Type B pancreatic cell (in vitro differentiated cells): ENCODE results near the gene PLA2R1. TPM values are rescaled to one million over a fixed set of nuclear protein-coding genes. Genes with fewer than 3 reads are reported as not detected.

Experiments
- DNase-seq: peaks from one replicate; pipeline ENCODE4 v3.0.0; 2021; ENCODE audit warnings: mixed read lengths; ENCODE audit not compliant: unreplicated experiment; ENCODE audit errors: extremely low spot score
- H3K27ac Mint-ChIP-seq: 2 replicates; pipeline ENCODE4 v1.8.0; 2021; ENCODE audit warnings: mild to moderate bottlenecking, mixed read lengths
- H3K27me3 Mint-ChIP-seq: 2 replicates; pipeline ENCODE4 v1.8.0; 2021; ENCODE audit warnings: mixed read lengths
- H3K36me3 Mint-ChIP-seq: 2 replicates; pipeline ENCODE4 v1.8.0; 2021; ENCODE audit warnings: mixed read lengths
- H3K4me1 Mint-ChIP-seq: one replicate; pipeline ENCODE4 v1.8.0; 2021; ENCODE audit warnings: mixed read lengths; ENCODE audit not compliant: unreplicated experiment
- H3K4me3 Mint-ChIP-seq: 2 replicates; pipeline ENCODE4 v1.8.0; 2021; ENCODE audit warnings: mild to moderate bottlenecking, mixed read lengths
- H3K9me3 Mint-ChIP-seq: 2 replicates; pipeline ENCODE4 v1.8.0; 2021; ENCODE audit warnings: mixed read lengths
- total RNA-seq: library from RNA; stranded (reverse); gene quantifications from 2 replicates; pipeline ENCODE4 v1.2.1, GENCODE V29; 2021; ENCODE audit warnings: low replicate concordance
- TF ChIP-seq, protein P1 (sequence below): fragments of 200-600 bp; sonication (generic); conservative IDR thresholded peaks from 2 replicates; pipeline ENCODE4 v1.5.0; 2021; ENCODE audit warnings: antibody characterized with exemption, mild to moderate bottlenecking

Gene PLA2R1
- total RNA-seq, 1 donor from 2014 or later: 3.6 TPM

DNA sequence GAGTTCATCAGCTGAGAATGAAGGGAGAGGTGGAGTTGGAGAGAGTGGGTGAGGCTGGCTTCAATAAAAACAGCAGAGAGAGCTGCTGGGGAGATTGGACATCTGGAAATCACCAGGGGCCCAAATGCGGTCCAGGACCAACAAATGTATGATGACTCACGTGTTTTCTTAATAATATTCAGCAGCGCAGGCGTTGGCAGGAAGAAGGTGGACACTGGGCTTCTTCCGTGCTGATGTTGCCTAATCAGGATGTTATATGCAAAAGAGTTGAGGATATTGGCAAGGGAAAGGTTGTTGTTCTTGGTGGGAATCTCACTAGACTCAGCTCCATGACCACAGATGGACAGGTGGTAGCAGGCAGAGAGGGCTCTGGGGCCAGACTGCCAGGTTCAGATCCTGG lies 12.8 kb upstream of the PLA2R1 start:
- Mint-ChIP-seq H3K4me1 (no peaks in the 10 kb centered on the region), H3K9me3 (peaks cover 11% of the 10 kb centered on the region), H3K27ac (no peak overlapping the region), H3K36me3 (no peaks in the 10 kb centered on the region), H3K27me3 (no peaks in the 10 kb centered on the region), H3K4me3 (no peak overlapping the region)
- TF ChIP-seq, protein P1, sequence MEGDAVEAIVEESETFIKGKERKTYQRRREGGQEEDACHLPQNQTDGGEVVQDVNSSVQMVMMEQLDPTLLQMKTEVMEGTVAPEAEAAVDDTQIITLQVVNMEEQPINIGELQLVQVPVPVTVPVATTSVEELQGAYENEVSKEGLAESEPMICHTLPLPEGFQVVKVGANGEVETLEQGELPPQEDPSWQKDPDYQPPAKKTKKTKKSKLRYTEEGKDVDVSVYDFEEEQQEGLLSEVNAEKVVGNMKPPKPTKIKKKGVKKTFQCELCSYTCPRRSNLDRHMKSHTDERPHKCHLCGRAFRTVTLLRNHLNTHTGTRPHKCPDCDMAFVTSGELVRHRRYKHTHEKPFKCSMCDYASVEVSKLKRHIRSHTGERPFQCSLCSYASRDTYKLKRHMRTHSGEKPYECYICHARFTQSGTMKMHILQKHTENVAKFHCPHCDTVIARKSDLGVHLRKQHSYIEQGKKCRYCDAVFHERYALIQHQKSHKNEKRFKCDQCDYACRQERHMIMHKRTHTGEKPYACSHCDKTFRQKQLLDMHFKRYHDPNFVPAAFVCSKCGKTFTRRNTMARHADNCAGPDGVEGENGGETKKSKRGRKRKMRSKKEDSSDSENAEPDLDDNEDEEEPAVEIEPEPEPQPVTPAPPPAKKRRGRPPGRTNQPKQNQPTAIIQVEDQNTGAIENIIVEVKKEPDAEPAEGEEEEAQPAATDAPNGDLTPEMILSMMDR: no peak
- DNase-seq: no peak

DNA sequence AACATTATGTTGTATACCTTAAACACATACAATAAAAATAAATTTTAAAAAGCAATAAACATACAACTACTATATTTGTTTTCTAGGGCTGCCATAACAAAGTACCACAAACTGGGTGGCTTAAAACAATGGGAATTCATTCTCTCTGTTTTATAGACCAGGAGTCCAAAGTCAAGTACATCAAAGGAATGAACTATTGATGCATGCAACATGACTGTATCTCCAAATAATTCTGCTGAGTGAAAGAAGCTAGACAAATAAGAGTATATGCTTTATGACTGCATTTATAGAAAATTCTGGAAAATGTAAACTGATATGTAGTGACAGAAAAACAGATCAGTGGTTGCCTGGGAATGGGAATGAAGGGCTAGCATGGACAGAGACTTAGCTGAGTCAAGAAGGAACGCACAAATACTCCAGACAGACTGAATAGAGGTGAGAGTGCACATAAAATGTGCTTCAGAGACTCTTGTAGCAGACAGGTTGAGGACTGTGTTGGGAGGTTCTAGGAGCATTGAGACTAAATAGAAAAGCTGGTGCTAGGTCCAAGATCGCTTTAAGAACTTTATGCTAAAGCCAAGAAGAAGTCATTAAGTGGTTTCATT lies 11.0 kb upstream of the PLA2R1 start:
- TF ChIP-seq, protein P1: no peak
- Mint-ChIP-seq H3K36me3 (no peaks in the 10 kb centered on the region), H3K27me3 (no peaks in the 10 kb centered on the region), H3K4me3 (no peak overlapping the region), H3K27ac (no peak overlapping the region), H3K4me1 (no peaks in the 10 kb centered on the region), H3K9me3 (peaks cover 5% of the 10 kb centered on the region)
- DNase-seq: no peak

- TF ChIP-seq, protein P1: no peak
- Mint-ChIP-seq H3K27ac (no peak overlapping the region), H3K9me3 (peaks cover 5% of the 10 kb centered on the region), H3K4me3 (no peak overlapping the region), H3K27me3 (peaks cover 5% of the 10 kb centered on the region), H3K36me3 (no peaks in the 10 kb centered on the region), H3K4me1 (no peaks in the 10 kb centered on the region)
- no peak for DNase-seq
Measured at GRCh38 chr2:160068906-160069305, 6.5 kb upstream of the PLA2R1 start.

DNA sequence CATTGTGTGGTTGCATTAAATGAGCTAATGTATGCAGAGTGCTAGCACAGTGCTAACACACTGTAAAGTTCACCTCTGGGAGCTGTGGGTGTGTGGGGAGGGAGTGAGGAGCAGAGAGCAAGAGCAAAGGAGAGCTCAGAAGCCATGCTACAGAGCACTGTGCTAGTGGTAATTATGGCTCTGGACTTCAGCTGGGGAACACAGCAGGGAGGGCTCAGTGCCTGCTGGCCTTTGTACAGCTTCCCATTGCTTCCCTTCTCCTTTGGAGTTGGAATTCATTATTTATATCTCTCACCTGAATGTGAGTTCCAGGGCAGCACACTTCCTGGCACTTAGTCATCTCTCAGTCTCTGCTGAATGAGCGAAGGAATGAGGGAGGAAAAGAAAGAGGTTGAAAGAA lies 2.5 kb upstream of the PLA2R1 start:
- Mint-ChIP-seq H3K27me3 (peaks cover 27% of the 10 kb centered on the region), H3K27ac (no peak overlapping the region), H3K36me3 (no peaks in the 10 kb centered on the region), H3K4me3 (no peak overlapping the region), H3K9me3 (no peaks in the 10 kb centered on the region), H3K4me1 (peaks cover 7% of the 10 kb centered on the region)
- no peak for DNase-seq
- TF ChIP-seq, protein P1: no peak

DNA sequence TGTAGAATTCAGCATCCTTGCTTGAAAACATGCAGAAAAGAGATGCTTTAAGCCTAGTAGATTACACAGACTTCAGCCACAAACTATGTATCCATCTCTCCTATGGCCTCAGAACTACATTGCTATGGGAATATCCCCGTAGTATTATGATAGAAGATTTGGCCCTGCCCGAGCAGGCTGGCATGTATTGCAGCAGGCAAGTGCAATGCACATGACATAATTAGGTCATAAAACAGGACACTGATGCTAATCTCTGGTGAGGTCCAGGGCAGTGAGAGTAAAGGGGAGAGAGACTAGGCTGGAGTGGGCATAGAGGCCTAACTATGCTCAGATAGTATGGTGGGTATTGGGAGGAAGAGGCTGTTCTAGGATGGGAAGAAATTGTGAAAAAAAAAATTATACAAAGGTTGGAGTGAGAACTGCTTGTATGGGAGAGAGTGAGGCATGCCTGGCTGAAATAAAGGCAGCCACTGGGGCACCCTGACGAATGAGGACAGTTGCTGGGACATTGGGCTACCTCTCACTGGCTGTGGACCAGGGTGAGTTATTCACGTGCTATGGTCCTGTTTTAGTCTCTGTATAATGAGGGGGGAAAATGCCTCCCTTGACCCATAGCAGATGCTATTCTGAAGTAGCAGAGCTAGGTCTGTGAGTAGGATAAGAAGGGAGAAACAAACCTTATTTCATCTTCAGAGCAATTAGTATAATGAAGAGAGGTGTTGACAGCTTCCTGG lies 1.6 kb upstream of the PLA2R1 start:
- no peaks in the 10 kb centered on the region for H3K9me3 Mint-ChIP-seq
- no peak for DNase-seq
- peaks cover 30% of the 10 kb centered on the region for H3K27me3 Mint-ChIP-seq

More for the DNA sequence above, 1.6 kb upstream of the PLA2R1 start:
- TF ChIP-seq, protein P1: no peak
- Mint-ChIP-seq H3K27ac (no peak overlapping the region), H3K4me1 (peaks cover 7% of the 10 kb centered on the region), H3K36me3 (no peaks in the 10 kb centered on the region), H3K4me3 (no peak overlapping the region)
